HCT116 (cell line): ENCODE data around the gene MSTN. TPM values are rescaled to one million over a fixed set of nuclear protein-coding genes. Genes with fewer than 3 reads are reported as not detected.

Source experiments
- ATAC-seq: fragments of 200-7000 bp; cut with Tn5 transposase; 2 replicates; pipeline ENCODE4 v1.9.1; 2020; ENCODE audit warnings: mild to moderate bottlenecking, moderate library complexity
- BruUV-seq: library from RNA; stranded (reverse); fragments of 400-500 nt; replicated peaks from 2 replicates; lab custom pipeline; 2021; lab: Mats Ljungman, UMichigan
- CTCF ChIA-PET: fragments of 300-600 bp; sonication (Branson Sonifier 250); formaldehyde crosslinking; loops from one replicate; lab custom pipeline; 2021; ENCODE audit warnings: antibody characterized with exemption; lab: Charles Lee
- POLR2A ChIA-PET: fragments of 300-600, 350-600 bp; sonication (Branson Sonifier 250); formaldehyde crosslinking; loops from one replicate; lab custom pipeline; 2021; ENCODE audit warnings: antibody characterized with exemption; lab: Charles Lee
- RAD21 ChIA-PET, 2 experiments: fragments of 300-600 bp; sonication (Branson Sonifier 250); formaldehyde crosslinking; loops; one replicate each; lab custom pipeline; 2023; ENCODE audit warnings: low total read pairs in 2 of 2; ENCODE audit not compliant: uncharacterized antibody in 2 of 2, unreplicated experiment in 2 of 2, low non-redundant PET in 1 of 2; lab: Charles Lee
- DNase-seq: peaks from one replicate; pipeline ENCODE4 v3.0.0-alpha.2; 2010; ENCODE audit warnings: low read depth, low spot score
- H2AFZ ChIP-seq: fragments of 200-600 bp; shearing (Covaris generic), sonication (generic); 2 replicates; pipeline ENCODE4 v1.6.1; 2017; ENCODE audit warnings: low read depth, mixed run types, mixed read lengths, antibody characterized with exemption, low read length; ENCODE audit not compliant: poor library complexity, severe bottlenecking
- H3K27ac ChIP-seq: 2 replicates; pipeline ENCODE4 v1.5.1; 2012; ENCODE audit warnings: low read depth, low read length
- H3K27me3 ChIP-seq: fragments of 200-600 bp; sonication (generic); 2 replicates; pipeline ENCODE4 v1.6.1; 2016; ENCODE audit warnings: mixed run types, low read length, mixed read lengths; ENCODE audit not compliant: insufficient read depth
- H3K36me3 ChIP-seq, 2 experiments: fragments of 200-500 bp in 1 of 2; fragments of 200-600 bp in 1 of 2; sonication (Bioruptor generic) in 1 of 2; sonication (generic) in 1 of 2; 2 replicates each; pipeline versions ENCODE4 v1.5.1 to v1.6.1; 2014 to 2016; ENCODE audit warnings: low read length in 2 of 2, inconsistent platforms in 1 of 2, mixed read lengths in 1 of 2, mixed run types in 1 of 2; ENCODE audit not compliant: insufficient read depth in 2 of 2, control insufficient read depth in 1 of 2
- H3K4me1 ChIP-seq, 2 experiments: fragments of 200-600 bp in 1 of 2; sonication (generic) in 1 of 2; 2 replicates each; pipeline versions ENCODE4 v1.5.1 to v1.6.1; 2012 to 2017; ENCODE audit warnings: low read length in 2 of 2, inconsistent platforms in 1 of 2, mild to moderate bottlenecking in 1 of 2, mixed read lengths in 1 of 2, mixed run types in 1 of 2, moderate library complexity in 1 of 2; ENCODE audit not compliant: insufficient read depth in 2 of 2, control insufficient read depth in 1 of 2
- H3K4me2 ChIP-seq: fragments of 200-600 bp; sonication (generic); 2 replicates; pipeline ENCODE4 v1.6.1; 2017; ENCODE audit warnings: mixed run types, low read length, mixed read lengths
- H3K4me3 ChIP-seq, 2 experiments: fragments of 200-600 bp in 1 of 2; sonication (generic) in 1 of 2; replicated peaks in 1 of 2; 2 replicates each; pipeline ENCODE4 v1.5.1; 2011 to 2016; ENCODE audit warnings: low read length in 2 of 2, control low read depth in 1 of 2, low read depth in 1 of 2, mild to moderate bottlenecking in 1 of 2, mixed read lengths in 1 of 2, mixed run types in 1 of 2
- H3K79me2 ChIP-seq: fragments of 200-600 bp; sonication (generic); 2 replicates; pipeline ENCODE4 v1.6.1; 2017; ENCODE audit warnings: mild to moderate bottlenecking, mixed run types, low read length, moderate library complexity, mixed read lengths; ENCODE audit not compliant: insufficient read depth
- H3K9ac ChIP-seq: fragments of 200-600 bp; sonication (generic); 2 replicates; pipeline ENCODE4 v1.6.1; 2016; ENCODE audit warnings: low read length, mixed read lengths
- H3K9me2 ChIP-seq: fragments of 200-600 bp; sonication (generic), shearing (Covaris generic); 2 replicates; pipeline ENCODE4 v1.6.1; 2017; ENCODE audit warnings: mixed run types, mild to moderate bottlenecking, moderate library complexity; ENCODE audit not compliant: insufficient read depth
- H3K9me3 ChIP-seq, 2 experiments: fragments of 200-500 bp in 1 of 2; fragments of 200-600 bp in 1 of 2; sonication (Bioruptor generic) in 1 of 2; sonication (generic) in 1 of 2; 2 replicates each; pipeline ENCODE4 v1.6.1; 2014 to 2017; ENCODE audit warnings: low read length in 2 of 2, mixed read lengths in 2 of 2, inconsistent platforms in 1 of 2, low read depth in 1 of 2, mild to moderate bottlenecking in 1 of 2, mixed run types in 1 of 2, moderate library complexity in 1 of 2; ENCODE audit not compliant: control insufficient read depth in 1 of 2, insufficient read depth in 1 of 2
- H4K20me1 ChIP-seq: fragments of 200-600 bp; sonication (generic), shearing (Covaris generic); 2 replicates; pipeline ENCODE4 v1.6.1; 2017; ENCODE audit warnings: mixed run types, mild to moderate bottlenecking, moderate library complexity; ENCODE audit not compliant: insufficient read depth
- EGR1 ChIP-seq: IDR thresholded peaks from 2 replicates; pipeline ENCODE4 v1.6.1; 2012; ENCODE audit warnings: low read depth
- ELF1 ChIP-seq: IDR thresholded peaks from 2 replicates; pipeline ENCODE4 v1.6.1; 2012; ENCODE audit warnings: low read depth, borderline replicate concordance
- EZH2 ChIP-seq: fragments of 200-600 bp; sonication (generic); IDR thresholded peaks from 2 replicates; pipeline ENCODE4 v1.6.1; 2017; ENCODE audit warnings: antibody characterized with exemption, mixed run types
- JUND ChIP-seq: IDR thresholded peaks from 2 replicates; pipeline ENCODE4 v1.6.1; 2012
- MAX ChIP-seq: IDR thresholded peaks from 2 replicates; pipeline ENCODE4 v1.6.1; 2012
- SIN3A ChIP-seq: IDR thresholded peaks from 2 replicates; pipeline ENCODE4 v1.6.1; 2012; ENCODE audit warnings: low read depth
- TCF7L2 ChIP-seq: IDR thresholded peaks from 2 replicates; pipeline ENCODE4 v1.7.0; 2011; ENCODE audit warnings: borderline replicate concordance, inconsistent platforms; ENCODE audit not compliant: insufficient read depth, insufficient read length; ENCODE audit errors: extremely low read depth
- YY1 ChIP-seq: IDR thresholded peaks from 2 replicates; pipeline ENCODE4 v1.6.1; 2011; ENCODE audit warnings: low read length, low read depth, moderate library complexity, mild to moderate bottlenecking; ENCODE audit not compliant: insufficient replicate concordance; ENCODE audit errors: extremely low read depth
- ZFX ChIP-seq: fragments of 450-650 bp; IDR thresholded peaks from 2 replicates; pipeline ENCODE4 v1.6.1; 2017
- ZNF274 ChIP-seq: fragments of 200-500 bp; sonication (Bioruptor generic); IDR thresholded peaks from 2 replicates; pipeline ENCODE4 v1.6.1; 2014; ENCODE audit warnings: mild to moderate bottlenecking, low read depth, low read length, inconsistent platforms
- intact Hi-C: fragments of 100-400 bp; cut with micrococcal nuclease; formaldehyde crosslinking; loops from 2 replicates; pipeline ENCODE4 v1.10.0; 2022
- total RNA-seq: library from RNA; stranded (reverse); gene quantifications from one replicate; pipeline ENCODE4 v1.2.1, GENCODE V29; 2021; ENCODE audit not compliant: unreplicated experiment
- TF ChIP-seq, protein P1 (sequence below), 3 experiments: fragments of 200-600 bp in 1 of 3; sonication (generic) in 1 of 3; IDR thresholded peaks in 2 of 3; conservative IDR thresholded peaks in 1 of 3; 2 replicates each; pipeline ENCODE4 v1.5.1; 2012 to 2017; ENCODE audit warnings: low read depth in 2 of 3, low read length in 2 of 3, antibody characterized with exemption in 1 of 3, borderline replicate concordance in 1 of 3, control low read depth in 1 of 3, mild to moderate bottlenecking in 1 of 3, mixed read lengths in 1 of 3, mixed run types in 1 of 3, moderate library complexity in 1 of 3; ENCODE audit not compliant: insufficient read depth in 1 of 3

Gene MSTN
- total RNA-seq, 1 experiment from 2014 or later: 0.12 TPM

DNA sequence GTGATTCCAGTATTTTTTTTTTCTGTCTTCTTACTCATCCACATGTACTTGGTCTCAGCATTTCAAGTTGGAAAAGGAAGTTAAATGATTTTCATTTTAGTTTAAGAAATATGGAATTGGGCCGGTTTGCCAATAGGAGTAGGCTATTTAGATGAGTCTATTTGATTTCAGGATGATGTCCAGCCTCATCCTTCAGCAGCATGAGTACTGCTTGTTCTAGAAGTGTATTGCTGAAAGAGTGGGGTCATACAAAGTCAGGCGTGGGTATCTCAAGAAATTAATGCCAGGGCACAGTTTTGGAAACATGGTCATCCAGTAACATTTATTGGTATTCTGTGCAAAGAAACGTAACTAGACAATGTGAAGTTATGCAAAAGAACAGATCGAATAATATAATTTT lies 44.9 kb upstream of the MSTN start:
- Histone ChIP-seq H3K4me2 (no peak overlapping the region), H3K27ac (no peak overlapping the region), H3K4me1 (no peaks in the 10 kb centered on the region), H3K9me2 (no peaks in the 10 kb centered on the region), H3K79me2 (no peaks in the 10 kb centered on the region), H3K36me3 (no peaks in the 10 kb centered on the region), H4K20me1 (no peaks in the 10 kb centered on the region), H3K9ac (no peak overlapping the region), H3K9me3 (0 out of 4 replicates have a peak, but pooled peaks cover 0 to 3% of the 10 kb centered on the region in 2 experiments), H3K4me3 (no peak overlapping the region), H3K27me3 (no peaks in the 10 kb centered on the region), H2AFZ (no peak overlapping the region)
- ChIA-PET RAD21 (no interaction called here), CTCF (no interaction called here), POLR2A (no interaction called here)
- TF ChIP-seq SIN3A (no peak), ELF1 (no peak), JUND (no peak), ZNF274 (no peak), EZH2 (no peak)
- TF ChIP-seq, protein P1, sequence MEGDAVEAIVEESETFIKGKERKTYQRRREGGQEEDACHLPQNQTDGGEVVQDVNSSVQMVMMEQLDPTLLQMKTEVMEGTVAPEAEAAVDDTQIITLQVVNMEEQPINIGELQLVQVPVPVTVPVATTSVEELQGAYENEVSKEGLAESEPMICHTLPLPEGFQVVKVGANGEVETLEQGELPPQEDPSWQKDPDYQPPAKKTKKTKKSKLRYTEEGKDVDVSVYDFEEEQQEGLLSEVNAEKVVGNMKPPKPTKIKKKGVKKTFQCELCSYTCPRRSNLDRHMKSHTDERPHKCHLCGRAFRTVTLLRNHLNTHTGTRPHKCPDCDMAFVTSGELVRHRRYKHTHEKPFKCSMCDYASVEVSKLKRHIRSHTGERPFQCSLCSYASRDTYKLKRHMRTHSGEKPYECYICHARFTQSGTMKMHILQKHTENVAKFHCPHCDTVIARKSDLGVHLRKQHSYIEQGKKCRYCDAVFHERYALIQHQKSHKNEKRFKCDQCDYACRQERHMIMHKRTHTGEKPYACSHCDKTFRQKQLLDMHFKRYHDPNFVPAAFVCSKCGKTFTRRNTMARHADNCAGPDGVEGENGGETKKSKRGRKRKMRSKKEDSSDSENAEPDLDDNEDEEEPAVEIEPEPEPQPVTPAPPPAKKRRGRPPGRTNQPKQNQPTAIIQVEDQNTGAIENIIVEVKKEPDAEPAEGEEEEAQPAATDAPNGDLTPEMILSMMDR (IDR thresholded peaks at IDR 0.05 in 2 of 3, conservative IDR thresholded peaks at IDR 0.05 in 1 of 3; ENCODE audit: borderline replicate concordance in 1 of 3, insufficient read depth in 1 of 3, low read depth in 2 of 3, low read length in 2 of 3): no peak
- ATAC-seq (no peak), DNase-seq (no peak)
- BruUV-seq: no TSS peak
- intact Hi-C loops: no loop called here

GRCh38 chr2:190106783-190107182 lies 44.3 kb upstream of the MSTN start:
- TF ChIP-seq MAX (no peak), EGR1 (no peak), ELF1 (no peak), JUND (no peak), TCF7L2 (no peak), YY1 (no peak), ZFX (no peak), ZNF274 (no peak), SIN3A (no peak)
- intact Hi-C loops: no loop called here
- Histone ChIP-seq H3K27ac (no peak overlapping the region), H4K20me1 (no peaks in the 10 kb centered on the region), H3K9ac (no peak overlapping the region), H3K79me2 (no peaks in the 10 kb centered on the region), H3K4me1 (no peaks in the 10 kb centered on the region), H3K4me2 (no peak overlapping the region), H3K4me3 (no peak overlapping the region), H3K36me3 (no peaks in the 10 kb centered on the region), H3K9me2 (no peaks in the 10 kb centered on the region), H3K27me3 (no peaks in the 10 kb centered on the region), H2AFZ (no peak overlapping the region), H3K9me3 (0 out of 4 replicates have a peak, but pooled peaks cover 0 to 5% of the 10 kb centered on the region in 2 experiments)
- BruUV-seq: no TSS peak
- POLR2A ChIA-PET: no interaction called here
- CTCF ChIA-PET: no interaction called here
- ATAC-seq: no peak
- no peak for DNase-seq
- RAD21 ChIA-PET: no interaction called here
